ENCODE data around the gene GDF10.

GDF10 gene, protein sequence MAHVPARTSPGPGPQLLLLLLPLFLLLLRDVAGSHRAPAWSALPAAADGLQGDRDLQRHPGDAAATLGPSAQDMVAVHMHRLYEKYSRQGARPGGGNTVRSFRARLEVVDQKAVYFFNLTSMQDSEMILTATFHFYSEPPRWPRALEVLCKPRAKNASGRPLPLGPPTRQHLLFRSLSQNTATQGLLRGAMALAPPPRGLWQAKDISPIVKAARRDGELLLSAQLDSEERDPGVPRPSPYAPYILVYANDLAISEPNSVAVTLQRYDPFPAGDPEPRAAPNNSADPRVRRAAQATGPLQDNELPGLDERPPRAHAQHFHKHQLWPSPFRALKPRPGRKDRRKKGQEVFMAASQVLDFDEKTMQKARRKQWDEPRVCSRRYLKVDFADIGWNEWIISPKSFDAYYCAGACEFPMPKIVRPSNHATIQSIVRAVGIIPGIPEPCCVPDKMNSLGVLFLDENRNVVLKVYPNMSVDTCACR

GRCh38 chr10:47299611-47300428, at the start of gene GDF10:
TSS of gene GDF10 (plus strand) at chr10:47300197. CDS start at chr10:47300652, 455 bp downstream.
- no peak within 1 kb of the TSS for H3K4me3 ChIP-seq (ENCODE audit: low read depth, low read length)
- TF ChIP-seq, protein P1, sequence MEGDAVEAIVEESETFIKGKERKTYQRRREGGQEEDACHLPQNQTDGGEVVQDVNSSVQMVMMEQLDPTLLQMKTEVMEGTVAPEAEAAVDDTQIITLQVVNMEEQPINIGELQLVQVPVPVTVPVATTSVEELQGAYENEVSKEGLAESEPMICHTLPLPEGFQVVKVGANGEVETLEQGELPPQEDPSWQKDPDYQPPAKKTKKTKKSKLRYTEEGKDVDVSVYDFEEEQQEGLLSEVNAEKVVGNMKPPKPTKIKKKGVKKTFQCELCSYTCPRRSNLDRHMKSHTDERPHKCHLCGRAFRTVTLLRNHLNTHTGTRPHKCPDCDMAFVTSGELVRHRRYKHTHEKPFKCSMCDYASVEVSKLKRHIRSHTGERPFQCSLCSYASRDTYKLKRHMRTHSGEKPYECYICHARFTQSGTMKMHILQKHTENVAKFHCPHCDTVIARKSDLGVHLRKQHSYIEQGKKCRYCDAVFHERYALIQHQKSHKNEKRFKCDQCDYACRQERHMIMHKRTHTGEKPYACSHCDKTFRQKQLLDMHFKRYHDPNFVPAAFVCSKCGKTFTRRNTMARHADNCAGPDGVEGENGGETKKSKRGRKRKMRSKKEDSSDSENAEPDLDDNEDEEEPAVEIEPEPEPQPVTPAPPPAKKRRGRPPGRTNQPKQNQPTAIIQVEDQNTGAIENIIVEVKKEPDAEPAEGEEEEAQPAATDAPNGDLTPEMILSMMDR (IDR thresholded peaks at IDR 0.05; ENCODE audit: low read depth, low read length) = no peak

DNA sequence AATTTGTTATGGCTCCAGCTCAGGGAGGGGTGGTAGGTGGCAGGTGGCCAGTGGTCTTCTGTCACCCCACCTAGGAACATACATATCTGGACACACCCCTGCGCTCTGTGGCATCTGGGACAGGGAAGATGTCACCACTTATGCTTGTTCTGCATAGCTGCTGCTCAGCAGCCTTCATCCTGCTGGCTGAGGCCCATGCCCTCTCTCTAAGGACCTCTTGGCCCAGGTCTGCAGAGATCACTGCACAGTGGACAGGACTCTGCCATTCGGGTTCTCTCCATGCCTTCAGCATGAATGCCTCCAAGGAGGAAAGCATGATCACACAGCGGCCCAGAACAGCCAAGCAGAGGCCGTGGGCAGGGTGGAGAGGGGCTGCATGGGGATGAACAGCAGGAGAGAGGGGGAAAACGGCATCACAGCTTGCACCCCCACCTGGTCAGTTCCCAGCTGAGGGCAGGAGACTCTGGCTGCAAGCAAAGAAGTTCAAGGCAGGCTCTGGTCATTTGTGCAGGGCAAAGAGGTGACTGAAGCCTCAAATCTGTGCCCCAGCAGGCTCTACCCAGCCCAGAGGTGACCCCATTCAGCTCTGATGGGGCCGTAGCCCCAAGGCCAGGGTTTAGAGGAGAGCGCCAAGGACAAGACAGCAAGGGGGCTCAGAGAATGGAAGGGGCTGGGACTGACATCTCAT, 47.8 kb upstream of the GDF10 start:
- no peak overlapping the region for H3K4me3 ChIP-seq (ENCODE audit: low read depth, low read length)
- TF ChIP-seq, protein P1 (IDR thresholded peaks at IDR 0.05; ENCODE audit: low read depth, low read length) = no peak

- TF ChIP-seq, protein P1 (IDR thresholded peaks at IDR 0.05; ENCODE audit: low read depth, low read length) = no peak
- no peak overlapping the region for H3K4me3 ChIP-seq (ENCODE audit: low read depth, low read length)
These were observed 46.9 kb upstream of the GDF10 start for GRCh38 chr10:47253030-47253637.

- TF ChIP-seq, protein P1 (IDR thresholded peaks at IDR 0.05; ENCODE audit: low read depth, low read length) = no peak
- H3K4me3 ChIP-seq (ENCODE audit: low read depth, low read length) = no peak overlapping the region
These were observed 46.2 kb upstream of the GDF10 start for GRCh38 chr10:47253651-47254375.

DNA sequence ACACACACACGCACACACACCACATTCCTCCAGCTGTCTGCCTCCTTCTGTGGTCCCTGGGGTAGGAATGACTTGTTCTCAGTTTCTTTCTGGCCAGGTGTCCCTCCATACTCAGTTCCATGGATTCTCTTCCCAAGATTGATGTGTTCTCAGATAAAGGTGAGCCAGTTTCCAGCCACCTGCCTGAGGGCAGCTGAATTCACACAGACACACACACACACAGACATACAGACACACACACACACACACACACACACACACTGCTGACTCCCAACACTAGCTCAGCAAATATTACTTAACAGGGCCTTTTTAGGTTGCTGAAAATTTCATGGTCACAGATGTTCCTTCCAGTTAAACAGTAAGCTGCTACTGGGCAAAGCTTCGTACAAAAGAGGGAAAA, 45.4 kb upstream of the GDF10 start:
- TF ChIP-seq, protein P1 (IDR thresholded peaks at IDR 0.05; ENCODE audit: low read depth, low read length) = no peak
- no peak overlapping the region for H3K4me3 ChIP-seq (ENCODE audit: low read depth, low read length)

DNA sequence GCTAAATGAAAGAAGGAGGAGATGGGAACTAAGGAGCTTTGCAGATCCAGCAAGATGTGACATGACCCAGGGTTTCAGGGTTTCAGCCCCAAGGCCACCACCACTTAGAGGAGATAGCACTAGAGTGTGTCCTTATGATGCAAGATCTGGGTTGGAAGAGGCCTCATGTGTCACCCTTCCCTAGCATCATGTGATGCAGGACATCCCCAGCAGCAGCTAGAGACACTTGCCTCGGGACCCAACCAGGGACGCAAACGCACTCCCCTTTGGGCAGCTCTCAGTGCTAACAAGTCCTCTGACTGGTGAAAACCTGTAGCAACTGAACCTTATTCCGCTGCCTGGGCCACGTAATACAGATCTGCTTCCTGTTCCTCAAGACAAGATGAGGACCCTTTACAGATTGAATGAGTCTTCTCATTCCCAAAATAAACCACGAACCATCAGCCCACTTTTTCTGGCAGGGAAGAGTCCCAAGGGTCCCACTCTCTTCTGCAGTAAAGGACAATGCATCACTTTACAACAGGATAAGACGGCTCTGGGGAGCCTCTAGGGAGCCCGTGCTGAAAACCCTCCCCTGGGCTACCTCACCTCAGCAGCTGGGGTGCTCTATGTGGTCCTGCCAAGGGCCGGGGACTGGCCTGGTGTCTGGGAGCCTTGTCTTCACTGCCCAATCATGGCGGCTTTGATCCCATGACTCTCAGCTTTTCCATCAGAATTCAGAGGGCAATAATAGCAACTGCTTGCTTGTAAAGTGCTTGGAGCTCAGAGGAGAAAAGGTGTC, 44.8 kb upstream of the GDF10 start:
- TF ChIP-seq, protein P1 (IDR thresholded peaks at IDR 0.05; ENCODE audit: low read depth, low read length) = no peak

More for the DNA sequence above, 44.8 kb upstream of the GDF10 start:
- H3K4me3 ChIP-seq (ENCODE audit: low read depth, low read length) = no peak overlapping the region

Measured in WI38 (cell line).